HK-2 (cell line): ENCODE data around the gene KCNK4.

Source experiments
- DNase-seq: peaks from one replicate; pipeline ENCODE4 v3.0.0-alpha.2; 2018; ENCODE audit not compliant: unreplicated experiment

Gene KCNK4

GRCh38 chr11:64347193-64347867 is 56.2 kb downstream of the KCNK4 start:
- DNase-seq = no peak

GRCh38 chr11:64348383-64349024 is 57.4 kb downstream of the KCNK4 start:
- DNase-seq = no peak

GRCh38 chr11:64349025-64349387 is 57.9 kb downstream of the KCNK4 start:
- DNase-seq = no peak

GRCh38 chr11:64349404-64349803 is 58.3 kb downstream of the KCNK4 start:
- no peak for DNase-seq
